ENCODE data around the gene FEM1A. TPM values are rescaled to one million over a fixed set of nuclear protein-coding genes. Genes with fewer than 3 reads are reported as not detected.

The FEM1A gene
- total and polyA plus RNA-seq, 2 of the 8 experiments (the other 6 are each of a cell fraction or from before 2014, with no cell fraction given): 6.7 to 16.1 TPM

DNA sequence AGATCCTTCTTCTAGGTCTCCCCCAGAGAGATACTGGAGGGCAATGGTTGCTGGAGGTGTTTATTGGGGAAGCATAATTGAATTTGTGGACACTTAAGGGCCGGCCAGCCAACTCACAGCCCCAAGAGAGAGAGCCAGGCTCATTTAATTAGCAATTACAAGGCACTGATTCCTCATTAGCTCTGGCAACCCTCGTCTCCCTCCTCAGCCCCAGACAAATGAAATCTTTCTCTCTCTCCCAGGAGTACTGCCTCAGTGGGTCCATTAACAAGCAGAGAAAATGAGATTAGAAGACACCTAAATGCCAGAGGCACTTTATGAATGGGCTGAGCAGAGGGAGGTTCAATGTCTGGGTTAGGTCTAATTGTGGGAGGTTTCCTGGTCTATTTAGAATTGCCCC, 19.0 kb upstream of the FEM1A start (continued):
- TF ChIP-seq, protein P1, sequence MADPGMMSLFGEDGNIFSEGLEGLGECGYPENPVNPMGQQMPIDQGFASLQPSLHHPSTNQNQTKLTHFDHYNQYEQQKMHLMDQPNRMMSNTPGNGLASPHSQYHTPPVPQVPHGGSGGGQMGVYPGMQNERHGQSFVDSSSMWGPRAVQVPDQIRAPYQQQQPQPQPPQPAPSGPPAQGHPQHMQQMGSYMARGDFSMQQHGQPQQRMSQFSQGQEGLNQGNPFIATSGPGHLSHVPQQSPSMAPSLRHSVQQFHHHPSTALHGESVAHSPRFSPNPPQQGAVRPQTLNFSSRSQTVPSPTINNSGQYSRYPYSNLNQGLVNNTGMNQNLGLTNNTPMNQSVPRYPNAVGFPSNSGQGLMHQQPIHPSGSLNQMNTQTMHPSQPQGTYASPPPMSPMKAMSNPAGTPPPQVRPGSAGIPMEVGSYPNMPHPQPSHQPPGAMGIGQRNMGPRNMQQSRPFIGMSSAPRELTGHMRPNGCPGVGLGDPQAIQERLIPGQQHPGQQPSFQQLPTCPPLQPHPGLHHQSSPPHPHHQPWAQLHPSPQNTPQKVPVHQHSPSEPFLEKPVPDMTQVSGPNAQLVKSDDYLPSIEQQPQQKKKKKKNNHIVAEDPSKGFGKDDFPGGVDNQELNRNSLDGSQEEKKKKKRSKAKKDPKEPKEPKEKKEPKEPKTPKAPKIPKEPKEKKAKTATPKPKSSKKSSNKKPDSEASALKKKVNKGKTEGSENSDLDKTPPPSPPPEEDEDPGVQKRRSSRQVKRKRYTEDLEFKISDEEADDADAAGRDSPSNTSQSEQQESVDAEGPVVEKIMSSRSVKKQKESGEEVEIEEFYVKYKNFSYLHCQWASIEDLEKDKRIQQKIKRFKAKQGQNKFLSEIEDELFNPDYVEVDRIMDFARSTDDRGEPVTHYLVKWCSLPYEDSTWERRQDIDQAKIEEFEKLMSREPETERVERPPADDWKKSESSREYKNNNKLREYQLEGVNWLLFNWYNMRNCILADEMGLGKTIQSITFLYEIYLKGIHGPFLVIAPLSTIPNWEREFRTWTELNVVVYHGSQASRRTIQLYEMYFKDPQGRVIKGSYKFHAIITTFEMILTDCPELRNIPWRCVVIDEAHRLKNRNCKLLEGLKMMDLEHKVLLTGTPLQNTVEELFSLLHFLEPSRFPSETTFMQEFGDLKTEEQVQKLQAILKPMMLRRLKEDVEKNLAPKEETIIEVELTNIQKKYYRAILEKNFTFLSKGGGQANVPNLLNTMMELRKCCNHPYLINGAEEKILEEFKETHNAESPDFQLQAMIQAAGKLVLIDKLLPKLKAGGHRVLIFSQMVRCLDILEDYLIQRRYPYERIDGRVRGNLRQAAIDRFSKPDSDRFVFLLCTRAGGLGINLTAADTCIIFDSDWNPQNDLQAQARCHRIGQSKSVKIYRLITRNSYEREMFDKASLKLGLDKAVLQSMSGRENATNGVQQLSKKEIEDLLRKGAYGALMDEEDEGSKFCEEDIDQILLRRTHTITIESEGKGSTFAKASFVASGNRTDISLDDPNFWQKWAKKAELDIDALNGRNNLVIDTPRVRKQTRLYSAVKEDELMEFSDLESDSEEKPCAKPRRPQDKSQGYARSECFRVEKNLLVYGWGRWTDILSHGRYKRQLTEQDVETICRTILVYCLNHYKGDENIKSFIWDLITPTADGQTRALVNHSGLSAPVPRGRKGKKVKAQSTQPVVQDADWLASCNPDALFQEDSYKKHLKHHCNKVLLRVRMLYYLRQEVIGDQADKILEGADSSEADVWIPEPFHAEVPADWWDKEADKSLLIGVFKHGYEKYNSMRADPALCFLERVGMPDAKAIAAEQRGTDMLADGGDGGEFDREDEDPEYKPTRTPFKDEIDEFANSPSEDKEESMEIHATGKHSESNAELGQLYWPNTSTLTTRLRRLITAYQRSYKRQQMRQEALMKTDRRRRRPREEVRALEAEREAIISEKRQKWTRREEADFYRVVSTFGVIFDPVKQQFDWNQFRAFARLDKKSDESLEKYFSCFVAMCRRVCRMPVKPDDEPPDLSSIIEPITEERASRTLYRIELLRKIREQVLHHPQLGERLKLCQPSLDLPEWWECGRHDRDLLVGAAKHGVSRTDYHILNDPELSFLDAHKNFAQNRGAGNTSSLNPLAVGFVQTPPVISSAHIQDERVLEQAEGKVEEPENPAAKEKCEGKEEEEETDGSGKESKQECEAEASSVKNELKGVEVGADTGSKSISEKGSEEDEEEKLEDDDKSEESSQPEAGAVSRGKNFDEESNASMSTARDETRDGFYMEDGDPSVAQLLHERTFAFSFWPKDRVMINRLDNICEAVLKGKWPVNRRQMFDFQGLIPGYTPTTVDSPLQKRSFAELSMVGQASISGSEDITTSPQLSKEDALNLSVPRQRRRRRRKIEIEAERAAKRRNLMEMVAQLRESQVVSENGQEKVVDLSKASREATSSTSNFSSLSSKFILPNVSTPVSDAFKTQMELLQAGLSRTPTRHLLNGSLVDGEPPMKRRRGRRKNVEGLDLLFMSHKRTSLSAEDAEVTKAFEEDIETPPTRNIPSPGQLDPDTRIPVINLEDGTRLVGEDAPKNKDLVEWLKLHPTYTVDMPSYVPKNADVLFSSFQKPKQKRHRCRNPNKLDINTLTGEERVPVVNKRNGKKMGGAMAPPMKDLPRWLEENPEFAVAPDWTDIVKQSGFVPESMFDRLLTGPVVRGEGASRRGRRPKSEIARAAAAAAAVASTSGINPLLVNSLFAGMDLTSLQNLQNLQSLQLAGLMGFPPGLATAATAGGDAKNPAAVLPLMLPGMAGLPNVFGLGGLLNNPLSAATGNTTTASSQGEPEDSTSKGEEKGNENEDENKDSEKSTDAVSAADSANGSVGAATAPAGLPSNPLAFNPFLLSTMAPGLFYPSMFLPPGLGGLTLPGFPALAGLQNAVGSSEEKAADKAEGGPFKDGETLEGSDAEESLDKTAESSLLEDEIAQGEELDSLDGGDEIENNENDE (IDR thresholded peaks at IDR 0.05; ENCODE audit: insufficient replicate concordance, low read length): no peak
- TF ChIP-seq RBBP5 (IDR thresholded peaks at IDR 0.05; ENCODE audit: borderline replicate concordance, low read depth, low read length) (no peak), TCF12 (IDR thresholded peaks at IDR 0.05; ENCODE audit: low read depth, low read length) (no peak), TBP (IDR thresholded peaks at IDR 0.05; ENCODE audit: low read depth, low read length) (no peak), RFX5 (IDR thresholded peaks at IDR 0.05; ENCODE audit: borderline replicate concordance, low read depth, low read length) (no peak), KDM1A (IDR thresholded peaks at IDR 0.05; ENCODE audit: borderline replicate concordance, low read length) (no peak), POLR2A (IDR thresholded peaks at IDR 0.05; ENCODE audit: control extremely low read depth in 1 of 2, low read depth in 2 of 2, low read length in 2 of 2) (no peak), JUN (IDR thresholded peaks at IDR 0.05; ENCODE audit: low read depth, low read length) (no peak), EGR1 (IDR thresholded peaks at IDR 0.05; ENCODE audit: borderline replicate concordance, low read depth, low read length) (no peak), GABPA (IDR thresholded peaks at IDR 0.05; ENCODE audit: borderline replicate concordance, insufficient read depth, low read length) (no peak), BCL11A (IDR thresholded peaks at IDR 0.05; ENCODE audit: low read depth in 2 of 2, low read length in 2 of 2) (no peak)
- TF ChIP-seq, protein P2, sequence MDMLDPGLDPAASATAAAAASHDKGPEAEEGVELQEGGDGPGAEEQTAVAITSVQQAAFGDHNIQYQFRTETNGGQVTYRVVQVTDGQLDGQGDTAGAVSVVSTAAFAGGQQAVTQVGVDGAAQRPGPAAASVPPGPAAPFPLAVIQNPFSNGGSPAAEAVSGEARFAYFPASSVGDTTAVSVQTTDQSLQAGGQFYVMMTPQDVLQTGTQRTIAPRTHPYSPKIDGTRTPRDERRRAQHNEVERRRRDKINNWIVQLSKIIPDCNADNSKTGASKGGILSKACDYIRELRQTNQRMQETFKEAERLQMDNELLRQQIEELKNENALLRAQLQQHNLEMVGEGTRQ (IDR thresholded peaks at IDR 0.05; ENCODE audit: low read length): no peak

All from H1 (cell line).